GM23338 (cell line): ENCODE measurements around the gene LORICRIN.
A peak's percentile ranks its signal among the peaks of the same experiment; 100 is the strongest.

Source experiments
- CREB1 ChIP-seq: fragments of 250-450 bp; sonication (Bioruptor Pico); IDR thresholded peaks from 2 replicates; pipeline ENCODE4 v1.5.0; 2020; ENCODE audit warnings: low read depth, mild to moderate bottlenecking, moderate library complexity
- CTCF ChIP-seq, 2 experiments: fragments of 200-600 bp in 1 of 2; sonication (generic) in 1 of 2; conservative IDR thresholded peaks; 2 replicates each; pipeline versions ENCODE4 v1.5.1 to v1.6.1; 2016 to 2017; ENCODE audit warnings: antibody characterized with exemption in 2 of 2, low read depth in 2 of 2, mild to moderate bottlenecking in 2 of 2, moderate library complexity in 1 of 2
- EZH2 ChIP-seq: fragments of 200-600 bp; sonication (generic); IDR thresholded peaks from one replicate; pipeline ENCODE4 v1.8.0; 2017; ENCODE audit warnings: antibody characterized with exemption, mild to moderate bottlenecking, low read depth; ENCODE audit not compliant: unreplicated experiment
- EZH2phosphoT487 ChIP-seq: fragments of 200-600 bp; sonication (generic); IDR thresholded peaks from one replicate; pipeline ENCODE4 v1.8.1; 2018; ENCODE audit warnings: antibody characterized with exemption; ENCODE audit not compliant: unreplicated experiment
- JUNB ChIP-seq: IDR thresholded peaks from one replicate; pipeline ENCODE4 v1.6.1; 2016; ENCODE audit warnings: antibody characterized with exemption; ENCODE audit not compliant: unreplicated experiment
- NANOG ChIP-seq: IDR thresholded peaks from 2 replicates; pipeline ENCODE4 v1.6.1; 2016; ENCODE audit warnings: antibody characterized with exemption, borderline replicate concordance
- POLR2AphosphoS5 ChIP-seq: IDR thresholded peaks from 2 replicates; pipeline ENCODE4 v1.6.1; 2016; ENCODE audit warnings: antibody characterized with exemption, low read depth
- ZNF331 ChIP-seq: fragments of 250-450 bp; sonication (Bioruptor Pico); IDR thresholded peaks from 2 replicates; pipeline ENCODE4 v1.5.0; 2020; ENCODE audit warnings: low read depth, mild to moderate bottlenecking, moderate library complexity
- ZNF462 ChIP-seq: fragments of 250-450 bp; sonication (Bioruptor Pico); IDR thresholded peaks from 2 replicates; pipeline ENCODE4 v1.5.0; 2020; ENCODE audit warnings: mild to moderate bottlenecking, moderate library complexity
- TF ChIP-seq, protein P1 (sequence below): IDR thresholded peaks from one replicate; pipeline ENCODE4 v1.6.1; 2018; ENCODE audit warnings: antibody characterized with exemption; ENCODE audit not compliant: unreplicated experiment

GRCh38 chr1:153292740-153293479 lies 33.4 kb downstream of the LORICRIN start:
- TF ChIP-seq CTCF (conservative IDR thresholded peaks at IDR 0.05; ENCODE audit: low read depth in 2 of 2) (peak; percentile 23 to 29; a peak in 3 of 4 replicates), POLR2AphosphoS5 (no peak), EZH2 (no peak), ZNF331 (no peak), EZH2phosphoT487 (no peak), NANOG (no peak), CREB1 (CRISPR knock-in tag) (no peak), ZNF462 (CRISPR knock-in tag) (no peak), JUNB (no peak)
- TF ChIP-seq, protein P1, sequence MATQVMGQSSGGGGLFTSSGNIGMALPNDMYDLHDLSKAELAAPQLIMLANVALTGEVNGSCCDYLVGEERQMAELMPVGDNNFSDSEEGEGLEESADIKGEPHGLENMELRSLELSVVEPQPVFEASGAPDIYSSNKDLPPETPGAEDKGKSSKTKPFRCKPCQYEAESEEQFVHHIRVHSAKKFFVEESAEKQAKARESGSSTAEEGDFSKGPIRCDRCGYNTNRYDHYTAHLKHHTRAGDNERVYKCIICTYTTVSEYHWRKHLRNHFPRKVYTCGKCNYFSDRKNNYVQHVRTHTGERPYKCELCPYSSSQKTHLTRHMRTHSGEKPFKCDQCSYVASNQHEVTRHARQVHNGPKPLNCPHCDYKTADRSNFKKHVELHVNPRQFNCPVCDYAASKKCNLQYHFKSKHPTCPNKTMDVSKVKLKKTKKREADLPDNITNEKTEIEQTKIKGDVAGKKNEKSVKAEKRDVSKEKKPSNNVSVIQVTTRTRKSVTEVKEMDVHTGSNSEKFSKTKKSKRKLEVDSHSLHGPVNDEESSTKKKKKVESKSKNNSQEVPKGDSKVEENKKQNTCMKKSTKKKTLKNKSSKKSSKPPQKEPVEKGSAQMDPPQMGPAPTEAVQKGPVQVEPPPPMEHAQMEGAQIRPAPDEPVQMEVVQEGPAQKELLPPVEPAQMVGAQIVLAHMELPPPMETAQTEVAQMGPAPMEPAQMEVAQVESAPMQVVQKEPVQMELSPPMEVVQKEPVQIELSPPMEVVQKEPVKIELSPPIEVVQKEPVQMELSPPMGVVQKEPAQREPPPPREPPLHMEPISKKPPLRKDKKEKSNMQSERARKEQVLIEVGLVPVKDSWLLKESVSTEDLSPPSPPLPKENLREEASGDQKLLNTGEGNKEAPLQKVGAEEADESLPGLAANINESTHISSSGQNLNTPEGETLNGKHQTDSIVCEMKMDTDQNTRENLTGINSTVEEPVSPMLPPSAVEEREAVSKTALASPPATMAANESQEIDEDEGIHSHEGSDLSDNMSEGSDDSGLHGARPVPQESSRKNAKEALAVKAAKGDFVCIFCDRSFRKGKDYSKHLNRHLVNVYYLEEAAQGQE, result no peak
